ENCODE data around the gene FILIP1L.
A peak's percentile ranks its signal among the peaks of the same experiment; 100 is the strongest.
"Not testable (repeated sequence)": the region's sequence is repeated elsewhere in the genome, so short reads cannot be mapped to it uniquely, and the experiment has no call there.

FILIP1L gene

DNA sequence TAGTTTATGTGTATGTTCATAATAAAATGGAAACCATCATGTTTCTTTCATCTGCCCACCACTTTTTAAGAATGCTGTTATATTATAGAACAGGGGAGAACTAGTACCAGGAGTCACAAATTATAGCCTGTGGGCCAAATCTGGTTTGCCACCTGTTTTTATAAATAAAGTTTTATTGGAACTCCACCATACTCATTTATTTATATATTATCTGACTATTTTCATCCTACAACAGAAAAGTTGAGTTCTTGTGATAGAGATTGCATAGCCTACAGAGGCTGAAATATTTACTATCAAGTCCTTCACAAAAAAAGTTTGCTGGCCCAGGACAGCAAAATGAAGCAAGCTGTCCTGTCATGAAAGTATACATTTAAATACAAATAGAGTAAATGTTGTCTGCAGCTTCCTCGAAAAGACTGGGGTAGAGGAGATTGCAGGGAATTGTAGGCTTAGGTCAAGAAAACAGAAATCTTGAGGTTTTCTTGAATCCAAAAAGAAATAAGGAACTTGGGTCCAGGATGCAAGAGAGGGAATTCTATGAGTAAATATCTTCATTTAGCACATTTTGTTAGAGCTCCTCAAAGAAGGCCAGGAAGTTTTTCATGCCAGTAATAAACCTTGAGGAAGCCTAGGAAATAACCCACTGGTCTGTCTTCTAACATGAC is 41.1 kb downstream of the FILIP1L start:
- DNase-seq = no peak

DNA sequence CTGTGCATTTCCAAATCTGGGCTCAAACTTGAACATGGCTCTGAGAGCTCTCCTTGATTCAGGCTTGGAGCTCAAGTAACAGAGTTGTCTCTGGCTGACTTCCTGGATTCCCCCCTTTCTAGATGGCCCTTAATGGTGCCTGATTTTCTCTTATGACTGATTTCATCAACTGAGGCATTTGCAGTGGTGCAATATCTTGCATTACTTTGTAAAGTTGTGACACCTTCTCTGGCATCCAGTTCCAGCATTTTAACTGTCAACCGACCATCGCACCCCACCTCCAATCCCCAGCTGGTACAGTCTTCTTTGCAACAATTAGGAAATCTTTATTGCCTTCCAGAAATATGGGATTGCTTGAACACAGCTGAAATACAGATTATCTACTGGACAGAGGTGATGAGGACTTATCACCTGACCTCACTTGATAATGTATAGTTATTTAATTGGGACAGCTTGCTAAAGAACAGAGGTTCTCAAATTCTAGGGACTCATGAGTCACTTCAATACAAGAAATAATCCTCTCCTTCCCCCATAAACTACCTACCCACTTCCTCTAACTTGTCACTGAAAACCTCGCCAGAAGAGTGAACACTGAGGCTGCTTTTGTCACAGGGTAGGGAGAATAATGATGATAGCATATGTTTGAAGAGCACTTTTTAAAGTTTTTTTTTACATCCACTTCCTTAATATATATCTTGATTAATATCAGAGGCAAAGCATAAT is 41.8 kb downstream of the FILIP1L start:
- no peak for DNase-seq

GRCh38 chr3:100069472-100069871 is 44.8 kb downstream of the FILIP1L start:
- DNase-seq = no peak

DNA sequence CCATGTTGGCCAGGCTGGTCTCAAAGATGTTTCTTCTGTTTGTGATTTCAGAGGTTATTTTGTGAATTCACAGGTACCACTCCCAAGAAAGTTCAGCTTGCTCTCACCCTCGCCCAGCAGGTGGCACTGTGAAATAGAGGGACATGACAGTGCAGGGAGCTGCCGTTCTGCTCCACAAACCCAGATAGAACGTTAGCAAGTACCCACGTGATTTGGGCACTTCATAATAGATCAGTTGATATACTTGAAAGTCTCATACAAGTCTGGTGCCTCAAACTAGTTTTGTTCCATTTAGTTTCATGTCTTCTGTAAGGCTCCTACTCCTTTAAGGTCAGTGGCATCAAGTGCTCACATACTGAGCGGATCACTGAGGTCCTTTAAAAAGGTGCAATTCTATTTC is 45.5 kb downstream of the FILIP1L start:
- DNase-seq = peak; percentile 74

- no peak for DNase-seq
Measured at GRCh38 chr3:100067589-100067988, 46.7 kb downstream of the FILIP1L start.

DNA sequence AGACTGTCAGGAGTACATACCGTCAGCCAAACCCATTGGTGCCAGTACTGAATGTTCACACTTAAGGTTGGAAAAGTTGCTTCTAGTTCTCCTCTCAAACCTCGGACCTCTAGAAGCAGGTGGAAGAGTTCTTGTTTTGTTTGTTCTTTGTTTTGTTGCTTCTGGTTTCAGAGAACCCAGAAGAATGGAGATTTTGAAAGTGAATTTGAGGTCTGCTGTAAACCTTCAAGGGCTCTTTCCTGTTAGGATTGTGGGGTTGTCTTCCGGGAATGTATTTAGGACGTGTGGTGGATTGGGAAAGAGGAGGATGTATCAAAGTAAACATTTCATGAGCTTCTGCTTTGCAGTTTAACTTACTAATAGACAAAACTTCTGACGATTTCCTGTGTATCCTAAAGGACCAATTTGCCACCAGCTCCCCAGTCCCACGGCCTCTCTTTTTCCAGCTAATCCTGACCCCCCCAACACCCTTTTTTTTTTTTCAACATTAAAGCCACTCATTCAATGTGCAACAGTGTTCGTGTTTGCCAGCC is 50.3 kb downstream of the FILIP1L start:
- no peak for DNase-seq

GRCh38 chr3:100062665-100063064 is 51.6 kb downstream of the FILIP1L start:
- DNase-seq = no peak

DNA sequence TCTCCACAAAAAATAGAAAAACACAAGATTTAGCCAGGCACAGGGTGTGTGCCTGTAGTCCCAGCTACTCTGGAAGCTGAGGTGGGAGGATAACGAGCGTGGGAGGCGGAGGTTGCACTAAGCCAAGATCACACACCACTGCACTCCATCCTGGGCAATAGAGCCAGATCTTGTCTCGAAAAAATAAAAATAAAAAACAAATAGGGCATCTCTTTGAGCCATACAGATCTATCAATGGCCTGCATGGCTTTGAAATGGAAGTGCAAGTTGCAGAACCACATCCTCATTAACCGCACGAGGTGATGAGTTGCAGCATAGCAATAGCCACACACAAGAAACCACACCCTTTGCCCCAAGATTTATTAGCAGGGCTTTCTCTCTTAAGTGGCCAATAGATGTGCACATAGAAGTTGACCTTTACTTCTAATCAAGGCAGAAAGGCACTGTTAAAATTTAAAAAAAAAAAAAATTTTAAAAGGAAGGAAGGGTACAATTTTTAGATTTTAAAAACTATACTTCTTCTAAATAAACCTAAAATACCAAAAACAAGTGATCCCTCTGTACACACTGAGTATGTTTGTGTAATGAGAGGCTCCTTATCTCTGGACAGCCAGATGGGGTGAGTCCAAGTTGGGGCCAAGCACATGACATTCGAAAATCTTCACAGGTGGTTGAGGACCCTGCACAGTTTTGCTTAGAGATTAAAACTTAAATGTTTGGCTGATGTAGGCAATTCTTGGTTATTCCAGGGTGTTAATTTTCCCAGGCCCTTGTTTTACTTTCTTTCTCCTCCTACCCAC is 53.4 kb downstream of the FILIP1L start:
- no peak for DNase-seq

DNA sequence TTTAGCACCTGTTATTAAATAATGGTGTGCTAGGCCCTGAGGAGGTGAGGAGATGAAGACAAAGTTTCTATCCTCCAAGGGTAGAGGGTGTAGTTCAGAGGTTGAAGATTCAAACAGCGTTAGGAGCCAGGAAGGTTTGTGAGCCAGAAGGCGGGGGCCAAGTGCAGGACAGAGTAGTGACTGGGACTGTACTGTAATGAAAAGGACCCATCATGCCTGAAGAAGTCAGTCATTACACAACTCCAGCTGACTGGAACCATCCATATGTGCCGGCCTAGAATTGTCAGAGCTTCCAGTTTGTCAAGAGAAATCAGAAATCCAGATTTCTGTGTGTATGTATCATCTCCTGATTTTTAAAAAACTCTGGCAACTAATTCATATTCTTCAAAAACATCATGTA is 54.8 kb downstream of the FILIP1L start:
- DNase-seq = no peak

GRCh38 chr3:100057716-100058575 is 56.4 kb downstream of the FILIP1L start:
- no peak for DNase-seq

- DNase-seq = no peak
Measured at GRCh38 chr3:100053951-100054620, 60.2 kb downstream of the FILIP1L start.

GRCh38 chr3:100051513-100051912 is 62.8 kb downstream of the FILIP1L start:
- DNase-seq = not testable (repeated sequence)

GRCh38 chr3:100048248-100048647 is 66.1 kb downstream of the FILIP1L start:
- DNase-seq = no peak

DNA sequence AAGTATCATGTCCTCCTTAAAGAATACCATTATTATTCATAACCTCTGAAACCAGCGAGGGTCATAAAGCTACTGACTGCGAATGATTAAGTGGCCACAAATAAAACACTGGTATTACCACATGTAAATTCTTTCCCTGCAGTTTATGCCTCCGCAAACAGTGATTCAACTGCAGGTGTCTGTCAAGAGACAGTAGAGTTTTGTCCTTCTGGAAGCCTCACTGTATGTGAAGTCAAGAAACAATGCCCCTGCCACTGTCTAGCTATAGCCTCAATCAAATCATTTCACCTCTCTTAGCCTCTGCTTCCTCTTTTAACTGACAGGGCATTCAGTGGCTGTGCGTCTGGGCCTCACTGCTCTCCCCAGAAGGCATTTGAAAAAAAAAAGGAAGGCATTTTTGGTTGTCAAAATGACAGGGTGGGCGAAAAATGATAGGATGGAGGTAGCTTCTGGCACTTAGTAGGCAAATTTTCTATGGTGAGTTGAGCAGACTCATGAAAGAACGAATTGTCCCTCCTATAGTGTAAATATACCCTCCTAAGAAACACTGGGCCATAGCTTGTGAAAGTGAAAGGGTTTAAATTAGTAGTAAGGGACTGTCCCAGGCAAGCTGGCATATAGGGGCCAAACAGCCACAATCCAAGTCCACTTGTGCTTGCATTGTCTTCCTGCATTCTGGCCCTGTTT is 66.7 kb downstream of the FILIP1L start:
- DNase-seq = no peak

DNA sequence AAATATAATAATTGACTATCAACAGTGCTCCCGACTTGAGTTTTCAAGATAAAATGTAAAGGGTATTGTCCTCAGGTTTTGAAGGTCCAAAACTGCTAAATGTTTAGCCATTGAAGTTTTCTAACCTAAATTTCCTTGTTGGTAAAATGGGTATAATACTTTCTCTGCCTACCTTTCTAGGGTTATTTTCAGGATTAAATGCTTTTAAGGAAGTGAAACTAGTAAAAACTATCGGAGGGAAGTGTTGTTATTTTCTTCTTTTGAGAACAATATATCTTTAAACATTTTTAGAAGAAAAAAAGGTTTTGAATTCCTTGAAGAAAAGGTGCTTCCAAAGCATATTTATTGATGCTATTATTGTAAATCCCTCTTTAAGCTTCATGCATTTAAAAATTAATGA is 67.3 kb downstream of the FILIP1L start:
- DNase-seq = no peak

GRCh38 chr3:100045696-100046095 is 68.6 kb downstream of the FILIP1L start:
- DNase-seq = no peak

DNA sequence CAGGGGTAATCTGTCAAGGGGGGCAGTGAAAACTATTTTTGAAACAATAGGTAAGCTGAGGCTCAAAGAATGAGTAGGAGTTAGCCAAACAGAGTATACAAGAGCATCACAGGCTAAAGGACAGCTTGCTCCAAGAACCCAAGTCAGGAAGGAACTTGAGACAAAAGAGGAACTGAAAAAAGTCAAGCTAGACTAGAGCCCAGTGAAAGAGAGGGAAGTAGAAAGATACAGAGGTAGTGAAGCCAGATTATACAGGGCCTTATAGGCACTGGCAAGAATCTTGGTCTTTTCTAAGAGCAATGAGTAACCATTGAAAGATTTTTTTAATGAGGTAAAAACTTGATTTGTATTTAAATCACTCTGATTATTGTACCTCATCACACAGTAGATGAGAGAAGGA is 69.9 kb downstream of the FILIP1L start:
- DNase-seq = no peak

GRCh38 chr3:100043271-100043670 is 71.0 kb downstream of the FILIP1L start:
- no peak for DNase-seq

- DNase-seq = no peak
Measured at GRCh38 chr3:100042166-100042981, 71.9 kb downstream of the FILIP1L start.

DNA sequence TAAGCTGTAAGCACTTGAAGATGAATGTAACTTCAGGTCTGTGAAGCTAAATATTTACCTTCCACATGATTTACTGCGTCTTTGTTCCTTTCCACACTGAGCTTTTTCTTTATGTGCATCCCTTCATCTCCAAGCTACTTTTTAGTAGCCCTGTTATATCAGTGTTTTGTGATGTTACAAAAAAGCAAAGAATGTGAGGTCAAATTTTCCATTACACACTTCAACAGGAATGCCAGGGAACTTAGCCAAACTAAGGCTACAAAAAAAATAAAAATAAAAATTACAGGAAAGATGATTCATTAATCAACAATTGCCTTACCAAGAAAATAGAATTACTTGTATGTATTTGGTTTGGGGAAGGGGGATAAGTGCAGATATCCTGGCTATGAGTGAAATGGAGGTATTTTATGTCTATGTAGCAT is 73.0 kb downstream of the FILIP1L start:
- no peak for DNase-seq
